Stimulated activated CD4-positive, alpha-beta T cell treated with anti-CD3 and anti-CD28 coated beads, Interleukin-1b, Interleukin-23, amount 100 ng/mL, for 24 hours (primary cell): ENCODE results near the gene ATAD3B.
"Not testable (repeated sequence)": the region's sequence is repeated elsewhere in the genome, so short reads cannot be mapped to it uniquely, and the experiment has no call there.

Source experiments
- DNase-seq, 4 experiments: peaks; one replicate each; pipeline ENCODE4 v3.0.0-alpha.2; 2020; ENCODE audit warnings: low read depth in 4 of 4, low spot score in 1 of 4

Gene ATAD3B

DNA sequence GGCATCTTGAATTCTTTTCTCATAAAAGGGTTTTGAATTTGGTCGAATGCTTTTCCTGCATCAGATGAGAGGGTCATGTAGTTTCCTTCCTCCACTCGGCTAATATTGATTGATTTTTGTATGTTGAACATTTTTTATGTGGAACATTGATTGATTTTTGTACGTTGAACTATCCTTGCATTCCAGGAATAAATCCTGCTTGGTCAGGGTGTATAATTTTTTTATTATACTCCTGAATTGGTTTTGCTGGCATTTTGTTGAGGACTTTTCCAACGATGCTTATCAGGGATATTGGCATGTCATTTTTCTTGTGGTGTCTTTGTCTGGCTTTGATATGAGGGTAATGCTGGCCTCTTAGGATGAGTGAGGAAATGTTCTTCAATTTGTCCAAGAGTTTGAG, 60.4 kb downstream of the ATAD3B start:
- DNase-seq = no peak

DNA sequence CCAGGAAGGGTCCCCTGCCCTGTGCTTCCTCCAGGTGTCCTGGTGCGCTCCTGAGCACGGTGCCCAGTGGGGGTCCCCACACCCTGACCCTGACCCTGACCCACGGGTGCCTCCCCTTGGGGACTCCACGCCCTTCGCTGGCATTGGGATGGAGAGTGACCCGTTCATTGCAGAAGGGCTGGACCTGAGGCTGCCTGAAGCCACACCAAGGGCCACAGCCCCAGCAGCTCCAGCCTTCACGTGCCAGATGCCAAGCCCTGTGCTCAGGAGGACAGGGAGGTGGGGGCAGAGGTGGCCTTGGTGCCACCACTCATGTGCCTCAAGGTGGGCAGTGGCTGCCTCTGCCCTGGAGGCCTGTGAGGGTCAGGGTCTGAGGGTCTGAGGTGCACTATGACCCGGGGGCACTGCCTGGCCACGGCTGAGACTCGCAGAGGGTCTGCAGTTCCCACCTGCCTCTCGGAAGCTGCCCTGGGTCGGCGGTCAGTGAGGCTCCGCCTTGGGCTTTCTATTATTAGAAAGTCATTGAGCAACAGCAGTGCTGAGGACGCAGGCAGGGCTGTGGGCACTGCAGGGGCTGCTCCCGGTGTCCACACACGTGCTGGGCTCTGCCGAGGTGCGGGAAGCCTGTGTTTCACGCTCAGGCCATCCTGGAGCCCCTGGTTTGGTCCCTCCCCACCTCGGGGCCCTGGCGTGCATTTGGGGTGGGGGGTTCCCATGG, 61.8 kb downstream of the ATAD3B start:
- DNase-seq = not testable (repeated sequence)

DNA sequence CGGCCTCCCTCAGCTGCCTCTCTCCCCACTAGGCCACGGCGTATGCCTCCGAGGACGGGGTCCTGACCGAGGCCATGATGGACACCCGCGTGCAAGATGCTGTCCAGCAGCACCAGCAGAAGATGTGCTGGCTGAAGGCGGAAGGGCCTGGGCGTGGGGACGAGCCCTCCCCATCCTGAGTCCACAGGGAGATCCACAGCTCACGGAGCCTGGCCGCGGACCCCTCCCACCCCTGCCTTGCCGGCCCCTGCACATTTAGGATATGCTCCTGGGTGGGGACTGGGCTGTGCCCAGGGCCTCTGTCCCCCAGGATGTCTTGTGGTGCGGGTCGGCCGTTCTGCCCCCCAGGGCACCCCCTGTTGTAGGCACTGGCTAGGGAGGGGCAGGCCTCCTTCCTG, 62.3 kb downstream of the ATAD3B start:
- not testable (repeated sequence) for DNase-seq

- no peak for DNase-seq
Observed at GRCh38 chr1:1534401-1535154, 63.0 kb downstream of the ATAD3B start.

GRCh38 chr1:1535201-1536018, 63.8 kb downstream of the ATAD3B start:
- no peak for DNase-seq

GRCh38 chr1:1536019-1536937, 64.7 kb downstream of the ATAD3B start:
- no peak for DNase-seq

DNA sequence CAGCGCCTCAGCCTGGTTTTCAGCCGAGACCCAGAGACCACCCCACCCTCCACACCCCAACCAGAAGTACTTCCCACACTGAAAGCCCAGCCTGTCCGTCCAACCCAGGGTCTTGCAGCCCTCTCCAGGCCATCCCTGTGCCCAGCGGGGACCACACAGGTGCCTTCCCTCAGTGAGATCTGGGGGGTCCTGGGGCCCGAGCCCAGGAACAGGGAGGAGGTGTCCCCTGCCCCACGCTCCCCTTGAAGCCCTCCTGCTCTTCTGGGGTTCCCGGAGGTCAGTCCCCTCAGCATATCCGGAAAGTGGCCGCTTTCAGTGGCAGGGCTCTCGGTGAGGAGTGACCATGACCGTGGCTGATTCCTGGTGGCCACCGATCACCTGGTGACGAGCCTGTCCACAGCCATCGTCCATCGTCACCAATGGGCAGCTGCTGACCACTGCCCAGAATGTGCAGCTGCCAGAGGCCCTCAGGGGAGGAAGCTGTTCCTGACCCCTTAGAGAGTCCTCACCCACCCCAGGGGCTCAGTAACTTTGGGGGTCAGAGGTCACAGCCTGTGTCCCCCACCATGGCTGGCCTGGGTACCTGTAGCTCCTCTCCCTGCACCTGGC, 65.5 kb downstream of the ATAD3B start:
- DNase-seq = no peak

DNA sequence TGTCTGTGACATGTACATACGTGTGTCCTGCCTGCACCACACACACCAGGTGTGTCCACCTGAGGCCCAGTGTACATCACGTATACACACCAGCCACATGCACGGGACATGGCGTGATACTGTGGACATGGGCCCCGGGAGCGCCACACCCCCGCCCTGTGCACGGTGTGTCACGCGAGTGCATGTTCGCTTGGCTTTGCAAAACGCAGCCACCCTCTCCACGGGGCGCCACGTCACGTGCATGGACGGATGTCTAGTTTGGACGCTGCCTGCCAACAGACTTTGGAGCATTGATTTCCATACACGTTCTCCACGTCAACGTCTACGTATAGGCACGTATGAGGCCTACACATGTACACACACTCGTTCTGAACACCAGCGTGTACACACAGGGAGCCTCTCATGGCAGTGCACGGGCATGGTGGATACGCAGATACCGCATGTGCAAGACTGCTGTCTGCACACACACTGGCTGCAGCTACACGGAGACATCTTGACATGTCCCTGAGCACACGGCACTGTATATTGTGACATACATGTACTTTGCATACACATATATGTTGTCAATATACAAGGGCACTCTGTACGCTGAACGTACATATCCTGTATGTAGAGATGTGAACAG, 66.2 kb downstream of the ATAD3B start:
- no peak for DNase-seq

GRCh38 chr1:1538334-1538733, 66.8 kb downstream of the ATAD3B start:
- DNase-seq = no peak

- no peak for DNase-seq
Observed at GRCh38 chr1:1538989-1539309, 67.4 kb downstream of the ATAD3B start.

DNA sequence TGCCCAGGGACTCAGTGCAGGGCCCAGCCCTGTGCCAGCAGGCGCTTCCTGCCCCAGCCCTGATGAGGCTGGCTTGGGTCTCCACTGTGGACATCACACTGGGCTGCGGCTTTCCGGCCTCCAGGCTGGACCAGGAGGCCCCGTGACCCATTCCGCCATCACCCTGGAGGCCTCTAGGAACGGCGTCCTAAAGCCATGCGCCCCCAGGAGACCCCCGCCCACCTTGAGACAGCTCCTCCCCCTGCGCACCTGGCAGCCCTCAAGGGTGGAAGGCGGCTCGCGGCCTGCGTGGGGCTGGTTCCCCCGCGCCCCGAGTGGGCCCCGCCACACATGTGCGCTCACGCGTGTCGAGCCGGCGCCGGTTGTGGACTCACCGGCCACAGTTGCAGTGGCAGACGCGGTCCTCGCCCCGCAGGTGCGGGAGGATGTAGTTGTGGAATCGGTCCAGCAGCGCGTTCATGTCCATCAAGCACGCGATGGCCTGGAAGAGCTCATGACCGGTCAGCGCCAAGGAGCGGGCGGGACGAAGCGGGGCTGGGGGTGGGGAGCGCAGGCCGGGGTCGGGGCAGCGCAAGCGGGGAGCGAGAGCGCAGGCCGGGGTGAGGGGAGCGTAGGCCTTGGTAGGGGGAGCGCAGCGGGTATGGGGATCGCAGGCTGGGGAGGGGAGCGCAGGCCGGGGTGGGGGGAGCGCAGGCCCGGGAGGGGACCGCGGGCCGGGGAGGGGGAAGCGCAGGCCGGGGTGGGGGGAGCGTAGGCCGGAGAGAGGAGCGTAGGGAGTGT, 67.9 kb downstream of the ATAD3B start:
- no peak for DNase-seq

GRCh38 chr1:1540090-1540817, 68.7 kb downstream of the ATAD3B start, which contains the start of gene TMEM240:
Gene TMEM240 (minus strand): TSS chr1:1540624. CDS start chr1:1540346, 278 bp downstream.
- peak in 3 of 4 experiments; percentile 44 to 63 (median 45) for DNase-seq

DNA sequence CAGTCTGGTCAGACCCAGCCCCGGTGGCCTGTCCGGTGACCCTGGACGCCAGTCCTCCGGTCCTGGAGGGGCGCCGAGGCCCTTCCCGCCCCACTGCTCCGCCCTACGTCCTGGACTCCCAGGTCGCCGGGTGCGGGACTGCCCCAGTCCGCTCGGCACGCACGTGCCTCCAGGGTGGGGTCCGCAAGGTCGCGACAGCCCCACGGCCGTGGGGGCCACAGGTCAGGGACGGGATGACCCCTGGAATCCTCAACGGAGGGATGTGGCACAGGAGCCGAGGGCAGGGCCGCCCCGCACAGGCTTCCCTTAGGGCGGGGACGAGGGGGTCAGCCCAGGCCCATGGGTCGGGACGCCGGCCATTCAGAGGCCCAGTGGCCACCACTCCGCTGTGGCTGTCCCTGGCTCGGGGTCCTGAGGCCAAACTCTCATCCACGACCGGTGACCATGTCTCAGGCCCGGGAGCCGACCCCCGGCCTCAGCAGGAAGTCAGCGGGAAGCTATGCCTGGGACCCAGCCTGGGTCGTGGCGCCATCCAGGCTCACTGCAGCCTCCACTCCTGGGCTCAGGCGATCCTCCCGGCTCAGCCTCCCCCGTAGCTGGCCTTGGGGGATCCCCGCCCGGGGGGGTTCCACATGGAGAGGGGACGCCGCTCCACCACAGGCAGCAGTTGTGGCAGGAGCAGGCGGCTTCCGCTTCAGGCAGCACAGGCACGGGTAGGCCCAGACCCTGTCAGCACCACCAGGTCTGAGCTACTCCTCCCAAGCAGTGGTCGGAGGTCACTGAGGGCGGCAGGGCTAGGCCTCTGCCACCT, 69.5 kb downstream of the ATAD3B start:
- no peak for DNase-seq

- DNase-seq = no peak
Observed at GRCh38 chr1:1541956-1542765, 70.6 kb downstream of the ATAD3B start.

- DNase-seq = no peak
Observed at GRCh38 chr1:1542766-1543705, 71.5 kb downstream of the ATAD3B start.

DNA sequence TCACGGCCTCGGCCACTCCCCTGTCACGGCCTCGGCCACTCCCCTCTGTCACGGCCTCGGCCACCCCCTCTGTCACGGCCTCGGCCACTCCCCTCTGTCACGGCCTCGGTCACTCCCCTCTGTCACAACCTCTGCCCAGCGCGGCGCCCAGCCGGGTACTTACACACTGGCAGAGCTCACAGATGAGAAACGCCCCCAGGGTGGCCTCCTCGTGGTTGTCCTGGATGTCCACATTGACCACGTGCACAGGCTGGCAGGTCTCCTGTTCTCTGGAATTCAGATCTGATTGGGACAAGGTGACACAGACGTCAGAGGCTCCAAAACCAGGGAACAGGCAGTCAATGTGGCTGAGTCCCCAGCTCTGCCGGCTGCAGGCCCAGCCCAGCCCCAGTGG, 72.1 kb downstream of the ATAD3B start:
- DNase-seq = no peak
